ENCODE results near the gene WFDC1. TPM values are rescaled to one million over a fixed set of nuclear protein-coding genes. Genes with fewer than 3 reads are reported as not detected.
A peak's percentile ranks its signal among the peaks of the same experiment; 100 is the strongest.

Gene WFDC1
- total RNA-seq, 1 experiment from 2014 or later: not detected

DNA sequence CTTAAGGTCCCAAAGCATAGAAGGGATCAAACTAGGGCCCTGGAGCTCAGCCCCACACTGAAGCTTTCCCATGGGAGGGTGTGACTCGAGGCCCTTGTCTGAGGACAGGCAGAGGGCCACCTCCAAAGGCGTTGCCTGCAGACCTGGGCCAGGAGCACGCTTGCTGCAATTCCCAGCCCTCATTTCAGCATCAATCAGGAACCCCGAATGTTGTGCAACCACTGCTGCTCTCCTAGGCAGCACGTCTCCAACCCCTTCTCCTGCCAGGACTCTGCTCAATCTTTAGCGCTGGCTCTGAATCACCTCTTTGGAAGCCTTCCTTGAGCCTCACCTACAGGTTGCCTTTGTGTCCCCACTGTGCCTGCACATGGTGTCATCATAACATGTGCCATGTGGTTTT, 59.6 kb downstream of the WFDC1 start:
- H3K9me3 Mint-ChIP-seq (ENCODE audit: unreplicated experiment): no peaks in the 10 kb centered on the region
- no TSS peak for BruUV-seq (replicated peaks)
- Histone ChIP-seq H3K9me3 (no peaks in the 10 kb centered on the region), H3K36me3 (ENCODE audit: control insufficient read depth, insufficient read depth, low read length) (no peaks in the 10 kb centered on the region), H3K27me3 (replicated peaks; ENCODE audit: control insufficient read depth, insufficient read depth, low read length) (no peaks in the 10 kb centered on the region), H3K4me1 (peaks cover 17% of the 10 kb centered on the region; the same call in 1 of the 2 replicates), H3K4me3 (ENCODE audit: low read depth, low read length) (no peak overlapping the region)
- H3K27me3 Mint-ChIP-seq (ENCODE audit: insufficient read depth, unreplicated experiment): no peaks in the 10 kb centered on the region
- POLR2A ChIA-PET: no interaction called here
- CTCF ChIA-PET: no interaction called here
- intact Hi-C loops (cut with micrococcal nuclease; ENCODE audit: unreplicated experiment): no loop called here
- peaks cover 28% of the 10 kb centered on the region for H3K4me1 Mint-ChIP-seq (ENCODE audit: low read depth, unreplicated experiment)
- H3K27ac Mint-ChIP-seq (ENCODE audit: unreplicated experiment): no peak overlapping the region
- H3K36me3 Mint-ChIP-seq (ENCODE audit: insufficient read depth, unreplicated experiment): no peaks in the 10 kb centered on the region
- no peak for DNase-seq
- TF ChIP-seq, protein P1, sequence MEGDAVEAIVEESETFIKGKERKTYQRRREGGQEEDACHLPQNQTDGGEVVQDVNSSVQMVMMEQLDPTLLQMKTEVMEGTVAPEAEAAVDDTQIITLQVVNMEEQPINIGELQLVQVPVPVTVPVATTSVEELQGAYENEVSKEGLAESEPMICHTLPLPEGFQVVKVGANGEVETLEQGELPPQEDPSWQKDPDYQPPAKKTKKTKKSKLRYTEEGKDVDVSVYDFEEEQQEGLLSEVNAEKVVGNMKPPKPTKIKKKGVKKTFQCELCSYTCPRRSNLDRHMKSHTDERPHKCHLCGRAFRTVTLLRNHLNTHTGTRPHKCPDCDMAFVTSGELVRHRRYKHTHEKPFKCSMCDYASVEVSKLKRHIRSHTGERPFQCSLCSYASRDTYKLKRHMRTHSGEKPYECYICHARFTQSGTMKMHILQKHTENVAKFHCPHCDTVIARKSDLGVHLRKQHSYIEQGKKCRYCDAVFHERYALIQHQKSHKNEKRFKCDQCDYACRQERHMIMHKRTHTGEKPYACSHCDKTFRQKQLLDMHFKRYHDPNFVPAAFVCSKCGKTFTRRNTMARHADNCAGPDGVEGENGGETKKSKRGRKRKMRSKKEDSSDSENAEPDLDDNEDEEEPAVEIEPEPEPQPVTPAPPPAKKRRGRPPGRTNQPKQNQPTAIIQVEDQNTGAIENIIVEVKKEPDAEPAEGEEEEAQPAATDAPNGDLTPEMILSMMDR (IDR thresholded peaks at IDR 0.05; ENCODE audit: insufficient read depth in 1 of 2, low read depth in 1 of 2, low read length in 1 of 2, severe bottlenecking in 1 of 2, unreplicated experiment in 1 of 2): no peak
- H3K4me3 Mint-ChIP-seq (ENCODE audit: unreplicated experiment): no peak overlapping the region

DNA sequence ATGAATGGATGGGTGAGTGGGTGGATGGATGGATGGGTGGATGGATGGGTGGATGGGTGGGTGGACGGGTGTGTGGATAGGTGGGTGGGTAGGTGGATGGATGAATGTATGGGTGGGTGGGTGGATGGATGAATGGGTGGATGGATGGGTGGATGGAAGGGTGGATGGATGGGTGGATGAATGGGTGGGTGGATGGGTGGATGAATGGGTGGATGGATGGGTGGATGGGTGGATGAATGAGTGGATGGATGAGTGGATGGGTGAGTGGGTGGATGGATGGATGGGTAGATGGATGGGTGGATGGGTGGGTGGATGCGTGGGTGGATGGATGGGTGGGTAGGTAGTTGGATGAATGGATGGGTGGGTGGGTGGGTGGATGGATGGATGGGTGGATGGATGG, 60.5 kb downstream of the WFDC1 start:
- CTCF ChIA-PET: interaction anchor here (1.1 kb wide), 1 partner anchor 48 kb away, joined by 3 read pairs; no protein-coding TSS in a partner anchor
- H3K4me1 ChIP-seq: peaks cover 17% of the 10 kb centered on the region; the same call in 1 of the 2 replicates
- Mint-ChIP-seq H3K27me3 (ENCODE audit: insufficient read depth, unreplicated experiment) (no peaks in the 10 kb centered on the region), H3K4me1 (ENCODE audit: low read depth, unreplicated experiment) (peaks cover 20% of the 10 kb centered on the region), H3K27ac (ENCODE audit: unreplicated experiment) (no peak overlapping the region), H3K4me3 (ENCODE audit: unreplicated experiment) (no peak overlapping the region), H3K36me3 (ENCODE audit: insufficient read depth, unreplicated experiment) (no peaks in the 10 kb centered on the region), H3K9me3 (ENCODE audit: unreplicated experiment) (no peaks in the 10 kb centered on the region)
- no TSS peak for BruUV-seq (replicated peaks)
- no peaks in the 10 kb centered on the region for H3K36me3 ChIP-seq (ENCODE audit: control insufficient read depth, insufficient read depth, low read length)
- DNase-seq: no peak
- POLR2A ChIA-PET: no interaction called here
- intact Hi-C loops (cut with micrococcal nuclease; ENCODE audit: unreplicated experiment): no loop called here
- H3K27me3 ChIP-seq (replicated peaks; ENCODE audit: control insufficient read depth, insufficient read depth, low read length): no peaks in the 10 kb centered on the region
- H3K9me3 ChIP-seq: no peaks in the 10 kb centered on the region
- no peak overlapping the region for H3K4me3 ChIP-seq (ENCODE audit: low read depth, low read length)
- TF ChIP-seq, protein P1 (IDR thresholded peaks at IDR 0.05; ENCODE audit: insufficient read depth in 1 of 2, low read depth in 1 of 2, low read length in 1 of 2, severe bottlenecking in 1 of 2, unreplicated experiment in 1 of 2): no peak

DNA sequence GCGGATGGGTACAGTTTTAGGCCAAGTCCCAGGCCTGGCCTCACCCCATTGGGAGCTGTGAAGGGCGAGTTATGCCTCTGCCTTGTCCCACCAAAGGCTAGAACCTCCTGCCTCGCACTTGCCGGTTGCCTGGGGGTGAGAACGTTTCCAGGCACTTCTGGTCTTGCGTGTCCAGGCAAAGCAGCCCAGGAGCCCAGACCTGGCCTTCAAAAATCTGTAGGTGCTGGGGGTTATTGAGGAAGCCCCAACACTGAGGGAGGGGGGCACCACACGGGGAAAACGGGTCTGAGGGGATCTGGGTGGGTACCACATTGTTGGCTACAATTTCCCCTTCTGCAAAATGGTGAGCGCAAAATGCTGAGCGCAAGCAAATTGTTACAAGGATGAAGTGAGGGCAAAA, 61.5 kb downstream of the WFDC1 start:
- Histone ChIP-seq H3K4me1 (peaks cover 17% of the 10 kb centered on the region; the same call in 1 of the 2 replicates), H3K9me3 (no peaks in the 10 kb centered on the region), H3K27me3 (replicated peaks; ENCODE audit: control insufficient read depth, insufficient read depth, low read length) (no peaks in the 10 kb centered on the region), H3K36me3 (ENCODE audit: control insufficient read depth, insufficient read depth, low read length) (no peaks in the 10 kb centered on the region), H3K4me3 (ENCODE audit: low read depth, low read length) (no peak overlapping the region)
- intact Hi-C loops (cut with micrococcal nuclease; ENCODE audit: unreplicated experiment): no loop called here
- POLR2A ChIA-PET: interaction anchor here (1.2 kb wide), 1 partner anchor 12 kb away, joined by 5 read pairs; the partner anchor contains the start of gene ATP2C2
- no peaks in the 10 kb centered on the region for H3K9me3 Mint-ChIP-seq (ENCODE audit: unreplicated experiment)
- peak overlapping the region; percentile 31 for H3K27ac Mint-ChIP-seq (ENCODE audit: unreplicated experiment)
- BruUV-seq (replicated peaks): no TSS peak
- no peaks in the 10 kb centered on the region for H3K36me3 Mint-ChIP-seq (ENCODE audit: insufficient read depth, unreplicated experiment)
- H3K4me3 Mint-ChIP-seq (ENCODE audit: unreplicated experiment): no peak overlapping the region
- no peak for DNase-seq
- no peaks in the 10 kb centered on the region for H3K27me3 Mint-ChIP-seq (ENCODE audit: insufficient read depth, unreplicated experiment)
- CTCF ChIA-PET: interaction anchor here (1.1 kb wide), 1 partner anchor 49 kb away, joined by 3 read pairs; no protein-coding TSS in a partner anchor
- TF ChIP-seq, protein P1 (IDR thresholded peaks at IDR 0.05; ENCODE audit: insufficient read depth in 1 of 2, low read depth in 1 of 2, low read length in 1 of 2, severe bottlenecking in 1 of 2, unreplicated experiment in 1 of 2): no peak
- H3K4me1 Mint-ChIP-seq (ENCODE audit: low read depth, unreplicated experiment): peaks cover 17% of the 10 kb centered on the region

Data from Caco-2 (cell line).